ENCODE data around the gene CSNK1G2.

DNA sequence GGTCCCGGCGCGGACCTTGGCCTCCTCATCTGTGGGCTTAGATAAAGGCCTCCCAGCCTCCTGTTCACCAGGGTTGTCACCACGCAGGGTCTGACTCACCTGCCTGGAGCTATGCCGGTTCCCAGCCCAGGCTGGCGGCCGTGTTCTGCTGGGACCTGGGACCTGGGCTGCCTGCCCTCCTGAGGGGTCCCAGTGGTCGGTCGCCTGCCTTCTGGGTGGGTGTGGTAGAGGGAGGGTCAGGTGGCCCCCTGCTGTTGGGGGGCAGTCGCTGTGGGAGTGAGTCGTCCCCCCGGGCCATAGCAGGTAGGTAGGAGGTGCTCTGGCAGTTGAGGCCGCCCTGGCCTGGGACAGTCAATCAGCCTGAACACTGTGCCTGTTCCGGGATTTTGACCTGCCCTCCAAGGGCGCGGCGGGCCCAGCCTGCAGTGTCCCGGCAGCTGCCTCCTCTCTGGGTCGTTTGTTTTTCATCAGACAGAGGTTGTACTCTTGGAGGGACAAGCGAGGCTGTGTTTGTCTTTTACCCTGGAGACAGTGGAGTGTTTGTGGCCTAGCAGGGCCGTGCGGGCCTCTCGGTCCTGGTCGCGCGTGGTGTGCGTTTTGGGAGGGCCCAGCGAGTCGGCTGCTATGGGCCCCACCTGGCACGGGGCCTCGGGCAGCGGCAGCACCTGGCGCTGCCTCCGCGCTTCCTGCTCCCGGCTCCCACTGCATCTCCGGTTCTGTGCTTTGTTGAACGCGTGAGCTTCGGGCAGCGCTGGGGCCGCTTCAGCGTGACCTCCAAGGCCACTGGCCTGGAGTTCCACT lies 33.2 kb upstream of the CSNK1G2 start:
- TF ChIP-seq, protein P1, sequence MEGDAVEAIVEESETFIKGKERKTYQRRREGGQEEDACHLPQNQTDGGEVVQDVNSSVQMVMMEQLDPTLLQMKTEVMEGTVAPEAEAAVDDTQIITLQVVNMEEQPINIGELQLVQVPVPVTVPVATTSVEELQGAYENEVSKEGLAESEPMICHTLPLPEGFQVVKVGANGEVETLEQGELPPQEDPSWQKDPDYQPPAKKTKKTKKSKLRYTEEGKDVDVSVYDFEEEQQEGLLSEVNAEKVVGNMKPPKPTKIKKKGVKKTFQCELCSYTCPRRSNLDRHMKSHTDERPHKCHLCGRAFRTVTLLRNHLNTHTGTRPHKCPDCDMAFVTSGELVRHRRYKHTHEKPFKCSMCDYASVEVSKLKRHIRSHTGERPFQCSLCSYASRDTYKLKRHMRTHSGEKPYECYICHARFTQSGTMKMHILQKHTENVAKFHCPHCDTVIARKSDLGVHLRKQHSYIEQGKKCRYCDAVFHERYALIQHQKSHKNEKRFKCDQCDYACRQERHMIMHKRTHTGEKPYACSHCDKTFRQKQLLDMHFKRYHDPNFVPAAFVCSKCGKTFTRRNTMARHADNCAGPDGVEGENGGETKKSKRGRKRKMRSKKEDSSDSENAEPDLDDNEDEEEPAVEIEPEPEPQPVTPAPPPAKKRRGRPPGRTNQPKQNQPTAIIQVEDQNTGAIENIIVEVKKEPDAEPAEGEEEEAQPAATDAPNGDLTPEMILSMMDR (IDR thresholded peaks at IDR 0.05), result no peak
- TF ChIP-seq EZH2 (IDR thresholded peaks at IDR 0.05; ENCODE audit: borderline replicate concordance, insufficient read depth, low read depth, low read length, poor library complexity, severe bottlenecking), result no peak
